Panc1 (cell line): Measurements from ENCODE around the gene TMEM203. TPM values are rescaled to one million over a fixed set of nuclear protein-coding genes. Genes with fewer than 3 reads are reported as not detected.
A peak's percentile ranks its signal among the peaks of the same experiment; 100 is the strongest.

Experiments
- ATAC-seq: fragments of 200-7000 bp; cut with Tn5 transposase; 2 replicates; pipeline ENCODE4 v1.9.1; 2020; ENCODE audit warnings: mild to moderate bottlenecking, moderate library complexity
- BruUV-seq: library from RNA; stranded (reverse); fragments of 400-500 nt; replicated peaks from 2 replicates; lab custom pipeline; 2021; lab: Mats Ljungman, UMichigan
- CTCF ChIA-PET: fragments of 300-600 bp; sonication (Branson Sonifier 250); formaldehyde crosslinking; loops from one replicate; lab custom pipeline; 2022; ENCODE audit warnings: antibody characterized with exemption; lab: Charles Lee
- POLR2A ChIA-PET: fragments of 300-600 bp; sonication (Branson Sonifier 250); formaldehyde crosslinking; loops from one replicate; lab custom pipeline; 2022; ENCODE audit warnings: antibody characterized with exemption; lab: Charles Lee
- DNase-seq: peaks from one replicate; pipeline ENCODE4 v3.0.0-alpha.2; 2010; ENCODE audit warnings: low read depth, low spot score
- H3K27ac ChIP-seq: 2 replicates; pipeline ENCODE4 v1.5.1; 2011; ENCODE audit warnings: mild to moderate bottlenecking, low read length, inconsistent platforms
- H3K27me3 ChIP-seq: fragments of 200-500 bp; sonication (Bioruptor generic); 2 replicates; pipeline ENCODE4 v1.6.0; 2014; ENCODE audit warnings: low read length, inconsistent platforms; ENCODE audit not compliant: control insufficient read depth, insufficient read depth
- H3K36me3 ChIP-seq: fragments of 200-500 bp; sonication (Bioruptor generic); 2 replicates; pipeline ENCODE4 v1.5.1; 2014; ENCODE audit warnings: inconsistent platforms, mild to moderate bottlenecking, low read length, moderate library complexity; ENCODE audit not compliant: control insufficient read depth, insufficient read depth
- H3K4me1 ChIP-seq: 2 replicates; pipeline ENCODE4 v1.5.1; 2011; ENCODE audit warnings: inconsistent platforms, mild to moderate bottlenecking, low read length, moderate library complexity; ENCODE audit not compliant: control insufficient read depth, insufficient read depth
- H3K4me3 ChIP-seq, 2 experiments: 2 replicates each; pipeline ENCODE4 v1.5.1; 2011 to 2012; ENCODE audit warnings: low read depth in 2 of 2, low read length in 2 of 2, mild to moderate bottlenecking in 2 of 2, inconsistent platforms in 1 of 2, moderate library complexity in 1 of 2
- H3K9me3 ChIP-seq: fragments of 200-500 bp; sonication (Bioruptor generic); 2 replicates; pipeline ENCODE4 v1.5.1; 2014; ENCODE audit warnings: low read depth, mild to moderate bottlenecking, inconsistent platforms, low read length, moderate library complexity; ENCODE audit not compliant: control insufficient read depth, insufficient read depth
- POLR2AphosphoS5 ChIP-seq: IDR thresholded peaks from 2 replicates; pipeline ENCODE4 v1.6.1; 2012; ENCODE audit warnings: mild to moderate bottlenecking, low read depth, low read length, moderate library complexity
- SIN3A ChIP-seq: IDR thresholded peaks from 2 replicates; pipeline ENCODE4 v1.6.1; 2012; ENCODE audit warnings: low read depth, mild to moderate bottlenecking, low read length, moderate library complexity, borderline replicate concordance; ENCODE audit not compliant: insufficient read depth
- TCF7L2 ChIP-seq: IDR thresholded peaks from 2 replicates; pipeline ENCODE4 v1.6.1; 2011; ENCODE audit warnings: mild to moderate bottlenecking, low read depth, low read length, inconsistent platforms
- in situ Hi-C: cut with HindIII; loops from 2 replicates; pipeline ENCODE4 v1.10.0; 2016; ENCODE audit warnings: low sequenced_read_pairs, low pct_unique_long_range_greater_than_20kb
- intact Hi-C: fragments of 100-400 bp; cut with micrococcal nuclease; formaldehyde crosslinking; loops from one replicate; pipeline ENCODE4 v1.10.0; 2022; ENCODE audit not compliant: unreplicated experiment
- total RNA-seq: library from RNA; stranded (reverse); gene quantifications from one replicate; pipeline ENCODE4 v1.2.1, GENCODE V29; 2021; ENCODE audit not compliant: unreplicated experiment
- TF ChIP-seq, protein P1 (sequence below): fragments of 450-650 bp; IDR thresholded peaks from 2 replicates; pipeline ENCODE4 v1.5.1; 2017; ENCODE audit warnings: mild to moderate bottlenecking
- TF ChIP-seq, protein P2 (sequence below), 2 experiments: IDR thresholded peaks; 2 replicates each; pipeline ENCODE4 v1.6.1; 2011 to 2012; ENCODE audit warnings: low read depth in 2 of 2, control low read depth in 1 of 2, low read length in 1 of 2, mild to moderate bottlenecking in 1 of 2, moderate library complexity in 1 of 2; ENCODE audit not compliant: insufficient read depth in 1 of 2

Gene TMEM203
- total RNA-seq, 1 experiment from 2014 or later = 25.4 TPM

DNA sequence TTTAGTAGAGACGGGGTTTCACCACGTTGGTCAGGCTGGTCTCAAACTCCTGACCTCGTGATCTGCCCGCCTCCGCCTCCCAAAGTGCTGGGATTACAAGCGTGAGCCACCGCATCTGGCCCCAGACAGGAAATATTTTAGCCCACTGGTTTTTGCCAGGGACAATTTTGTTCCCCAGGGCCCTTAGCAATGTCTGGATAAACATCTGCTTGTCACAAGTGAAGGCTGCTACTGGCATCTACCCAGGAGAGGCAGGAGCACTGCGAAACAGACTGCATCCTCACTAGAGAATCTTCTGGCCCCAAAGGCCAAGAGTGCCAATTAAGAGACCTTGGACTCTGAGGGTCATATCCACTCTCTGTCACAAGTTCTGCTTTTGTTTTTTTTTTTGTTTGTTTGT, 2.5 kb downstream of the TMEM203 start:
- no peaks in the 10 kb centered on the region for H3K27me3 ChIP-seq
- H3K27ac ChIP-seq = no peak overlapping the region
- H3K9me3 ChIP-seq = no peaks in the 10 kb centered on the region
- no TSS peak for BruUV-seq
- no peak overlapping the region for H3K4me3 ChIP-seq
- no peak for DNase-seq
- H3K4me1 ChIP-seq = peaks cover 27% of the 10 kb centered on the region
- CTCF ChIA-PET = interaction anchor here (0.6 to 1.0 kb wide), 3 partner anchors 14 to 871 kb away, joined by 3 to 20 read pairs (median 8); no protein-coding TSS in a partner anchor
- POLR2A ChIA-PET = no interaction called here
- in situ Hi-C loops = no loop called here
- peaks cover 2% of the 10 kb centered on the region; the same call in 1 of the 2 replicates for H3K36me3 ChIP-seq
- ATAC-seq = no peak
- intact Hi-C loops = no loop called here
- no peak for TF ChIP-seq POLR2AphosphoS5
- TF ChIP-seq TCF7L2 = no peak
- TF ChIP-seq, protein P1, sequence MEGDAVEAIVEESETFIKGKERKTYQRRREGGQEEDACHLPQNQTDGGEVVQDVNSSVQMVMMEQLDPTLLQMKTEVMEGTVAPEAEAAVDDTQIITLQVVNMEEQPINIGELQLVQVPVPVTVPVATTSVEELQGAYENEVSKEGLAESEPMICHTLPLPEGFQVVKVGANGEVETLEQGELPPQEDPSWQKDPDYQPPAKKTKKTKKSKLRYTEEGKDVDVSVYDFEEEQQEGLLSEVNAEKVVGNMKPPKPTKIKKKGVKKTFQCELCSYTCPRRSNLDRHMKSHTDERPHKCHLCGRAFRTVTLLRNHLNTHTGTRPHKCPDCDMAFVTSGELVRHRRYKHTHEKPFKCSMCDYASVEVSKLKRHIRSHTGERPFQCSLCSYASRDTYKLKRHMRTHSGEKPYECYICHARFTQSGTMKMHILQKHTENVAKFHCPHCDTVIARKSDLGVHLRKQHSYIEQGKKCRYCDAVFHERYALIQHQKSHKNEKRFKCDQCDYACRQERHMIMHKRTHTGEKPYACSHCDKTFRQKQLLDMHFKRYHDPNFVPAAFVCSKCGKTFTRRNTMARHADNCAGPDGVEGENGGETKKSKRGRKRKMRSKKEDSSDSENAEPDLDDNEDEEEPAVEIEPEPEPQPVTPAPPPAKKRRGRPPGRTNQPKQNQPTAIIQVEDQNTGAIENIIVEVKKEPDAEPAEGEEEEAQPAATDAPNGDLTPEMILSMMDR = no peak
- TF ChIP-seq, protein P2, sequence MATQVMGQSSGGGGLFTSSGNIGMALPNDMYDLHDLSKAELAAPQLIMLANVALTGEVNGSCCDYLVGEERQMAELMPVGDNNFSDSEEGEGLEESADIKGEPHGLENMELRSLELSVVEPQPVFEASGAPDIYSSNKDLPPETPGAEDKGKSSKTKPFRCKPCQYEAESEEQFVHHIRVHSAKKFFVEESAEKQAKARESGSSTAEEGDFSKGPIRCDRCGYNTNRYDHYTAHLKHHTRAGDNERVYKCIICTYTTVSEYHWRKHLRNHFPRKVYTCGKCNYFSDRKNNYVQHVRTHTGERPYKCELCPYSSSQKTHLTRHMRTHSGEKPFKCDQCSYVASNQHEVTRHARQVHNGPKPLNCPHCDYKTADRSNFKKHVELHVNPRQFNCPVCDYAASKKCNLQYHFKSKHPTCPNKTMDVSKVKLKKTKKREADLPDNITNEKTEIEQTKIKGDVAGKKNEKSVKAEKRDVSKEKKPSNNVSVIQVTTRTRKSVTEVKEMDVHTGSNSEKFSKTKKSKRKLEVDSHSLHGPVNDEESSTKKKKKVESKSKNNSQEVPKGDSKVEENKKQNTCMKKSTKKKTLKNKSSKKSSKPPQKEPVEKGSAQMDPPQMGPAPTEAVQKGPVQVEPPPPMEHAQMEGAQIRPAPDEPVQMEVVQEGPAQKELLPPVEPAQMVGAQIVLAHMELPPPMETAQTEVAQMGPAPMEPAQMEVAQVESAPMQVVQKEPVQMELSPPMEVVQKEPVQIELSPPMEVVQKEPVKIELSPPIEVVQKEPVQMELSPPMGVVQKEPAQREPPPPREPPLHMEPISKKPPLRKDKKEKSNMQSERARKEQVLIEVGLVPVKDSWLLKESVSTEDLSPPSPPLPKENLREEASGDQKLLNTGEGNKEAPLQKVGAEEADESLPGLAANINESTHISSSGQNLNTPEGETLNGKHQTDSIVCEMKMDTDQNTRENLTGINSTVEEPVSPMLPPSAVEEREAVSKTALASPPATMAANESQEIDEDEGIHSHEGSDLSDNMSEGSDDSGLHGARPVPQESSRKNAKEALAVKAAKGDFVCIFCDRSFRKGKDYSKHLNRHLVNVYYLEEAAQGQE (IDR thresholded peaks at IDR 0.05; ENCODE audit: insufficient read depth in 1 of 2, low read depth in 2 of 2, low read length in 1 of 2) = no peak
- no peak for TF ChIP-seq SIN3A

DNA sequence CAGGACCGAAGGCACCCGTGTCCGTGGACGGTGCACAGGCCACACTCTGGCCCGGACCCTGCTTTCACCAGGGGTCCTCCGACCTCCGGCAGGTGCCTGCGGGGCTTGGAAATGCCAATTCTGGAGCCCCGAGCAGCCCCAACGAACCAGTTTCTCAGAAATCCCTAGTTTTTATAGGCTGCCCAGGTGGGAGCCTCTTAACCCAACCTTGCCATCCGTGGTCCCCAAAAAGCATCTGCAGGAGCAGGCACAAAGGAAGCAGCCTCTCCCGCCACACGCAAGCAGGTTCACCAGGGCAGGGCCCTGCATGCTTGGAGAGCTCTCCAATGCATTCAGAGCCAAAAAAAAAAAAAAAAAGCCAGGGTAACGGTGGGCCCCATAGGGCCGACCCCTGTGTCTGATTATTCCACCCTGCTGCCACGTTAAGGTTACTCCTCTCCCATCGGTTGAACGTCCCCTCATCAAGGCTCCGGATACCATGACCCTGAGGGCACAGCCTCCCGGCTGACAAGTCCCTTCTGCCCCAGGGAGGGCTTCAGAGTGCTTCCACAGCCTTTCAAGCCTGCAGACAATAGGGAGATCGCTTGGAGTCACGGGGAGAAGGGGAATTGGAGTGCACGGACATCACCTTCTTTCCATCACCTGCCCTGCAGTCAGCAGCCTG, 4.1 kb downstream of the TMEM203 start:
- Histone ChIP-seq H3K36me3 (peaks cover 2% of the 10 kb centered on the region; the same call in 1 of the 2 replicates), H3K4me1 (peaks cover 32% of the 10 kb centered on the region), H3K4me3 (peak overlapping the region; percentile 60 to 63), H3K27me3 (no peaks in the 10 kb centered on the region), H3K27ac (peak overlapping the region; percentile 65), H3K9me3 (no peaks in the 10 kb centered on the region)
- ATAC-seq (peak; percentile 4), DNase-seq (no peak)
- BruUV-seq = no TSS peak
- in situ Hi-C loops = no loop called here
- CTCF ChIA-PET = interaction anchor here (1.1 kb wide), 1 partner anchor 35 kb away, joined by 8 read pairs; no protein-coding TSS in a partner anchor
- TF ChIP-seq TCF7L2 = no peak
- no peak for TF ChIP-seq SIN3A
- TF ChIP-seq, protein P2 (IDR thresholded peaks at IDR 0.05; ENCODE audit: insufficient read depth in 1 of 2, low read depth in 2 of 2, low read length in 1 of 2) = no peak
- intact Hi-C loops = no loop called here
- POLR2A ChIA-PET = interaction anchor here (0.5 to 0.8 kb wide), 2 partner anchors 11 to 87 kb away, joined by 4 read pairs; partner anchors contain the start of gene DPP7
